PC-3 (cell line): ENCODE measurements around the gene ZNF80. TPM values are rescaled to one million over a fixed set of nuclear protein-coding genes. Genes with fewer than 3 reads are reported as not detected.

Experiments used
- ATAC-seq: fragments of 200-7000 bp; cut with Tn5 transposase; 2 replicates; pipeline ENCODE4 v1.9.1; 2020; ENCODE audit warnings: mild to moderate bottlenecking, moderate library complexity
- BruUV-seq: library from RNA; stranded (reverse); fragments of 400-500 nt; replicated peaks from 2 replicates; lab custom pipeline; 2021; lab: Mats Ljungman, UMichigan
- CTCF ChIA-PET: fragments of 300-600 bp; sonication (Branson Sonifier 250); formaldehyde crosslinking; loops from one replicate; lab custom pipeline; 2022; ENCODE audit warnings: antibody characterized with exemption; lab: Charles Lee
- POLR2A ChIA-PET: fragments of 300-600 bp; sonication (Branson Sonifier 250); formaldehyde crosslinking; loops from one replicate; lab custom pipeline; 2022; ENCODE audit warnings: antibody characterized with exemption; ENCODE audit not compliant: unreplicated experiment; lab: Charles Lee
- DNase-seq: peaks from one replicate; pipeline ENCODE4 v3.0.0-alpha.2; 2015
- H2AFZ ChIP-seq: fragments of 300-600 bp; sonication (generic); 2 replicates; pipeline ENCODE4 v1.6.0; 2016; ENCODE audit warnings: antibody characterized with exemption, low read length
- H3F3A ChIP-seq: fragments of 300-600 bp; sonication (generic); one replicate; pipeline ENCODE4 v1.6.0; 2017; ENCODE audit warnings: antibody characterized with exemption, low read length, control low read depth, mild to moderate bottlenecking; ENCODE audit not compliant: unreplicated experiment
- H3K27ac ChIP-seq: fragments of 300-600 bp; sonication (generic); 2 replicates; pipeline ENCODE4 v1.5.1; 2016; ENCODE audit warnings: mild to moderate bottlenecking, low read length
- H3K27me3 ChIP-seq: fragments of 300-600 bp; sonication (generic); 2 replicates; pipeline ENCODE4 v1.6.1; 2016; ENCODE audit warnings: low read length, mixed read lengths
- H3K36me3 ChIP-seq: fragments of 300-600 bp; sonication (generic); 2 replicates; pipeline ENCODE4 v1.6.1; 2016; ENCODE audit warnings: low read depth, mixed run types, low read length, mixed read lengths
- H3K4me1 ChIP-seq: fragments of 300-600 bp; sonication (generic); 2 replicates; pipeline ENCODE4 v1.5.1; 2016; ENCODE audit warnings: low read length; ENCODE audit not compliant: insufficient read depth
- H3K4me2 ChIP-seq: fragments of 300-600 bp; sonication (generic); 2 replicates; pipeline ENCODE4 v1.6.0; 2016; ENCODE audit warnings: low read length
- H3K4me3 ChIP-seq: fragments of 300-600 bp; sonication (generic); 2 replicates; pipeline ENCODE4 v1.5.1; 2016; ENCODE audit warnings: mild to moderate bottlenecking, low read length, mixed read lengths
- H3K79me2 ChIP-seq: fragments of 300-600 bp; sonication (generic); 2 replicates; pipeline ENCODE4 v1.6.1; 2017; ENCODE audit warnings: low read length, mixed read lengths
- H3K9ac ChIP-seq: fragments of 300-600 bp; sonication (generic); 2 replicates; pipeline ENCODE4 v1.6.0; 2016; ENCODE audit warnings: mild to moderate bottlenecking, low read length
- H3K9me2 ChIP-seq: fragments of 300-600 bp; sonication (generic); replicated peaks from 2 replicates; pipeline ENCODE4 v1.6.1; 2016; ENCODE audit warnings: mixed run types, low read length, mixed read lengths
- H3K9me3 ChIP-seq: fragments of 300-600 bp; sonication (generic); 2 replicates; pipeline ENCODE4 v1.6.1; 2016; ENCODE audit warnings: low read length, mixed read lengths
- H4K20me1 ChIP-seq: fragments of 300-600 bp; sonication (generic); 2 replicates; pipeline ENCODE4 v1.6.1; 2016; ENCODE audit warnings: low read length, mixed read lengths
- CTCF ChIP-seq: fragments of 300-600 bp; sonication (generic); conservative IDR thresholded peaks from 2 replicates; pipeline ENCODE4 v1.5.1; 2017; ENCODE audit warnings: antibody characterized with exemption, low read depth, mild to moderate bottlenecking, low read length
- EZH2 ChIP-seq: fragments of 300-600 bp; sonication (generic); IDR thresholded peaks from one replicate; pipeline ENCODE4 v1.6.1; 2017; ENCODE audit warnings: antibody characterized with exemption, mild to moderate bottlenecking, low read length; ENCODE audit not compliant: unreplicated experiment
- EZH2phosphoT487 ChIP-seq: fragments of 300-600 bp; sonication (generic); IDR thresholded peaks from 2 replicates; pipeline ENCODE4 v1.6.1; 2018; ENCODE audit warnings: mild to moderate bottlenecking, antibody characterized with exemption, low read length, borderline replicate concordance
- intact Hi-C: fragments of 100-400 bp; cut with micrococcal nuclease; formaldehyde crosslinking; loops from 2 replicates; pipeline ENCODE4 v1.9.0; 2023
- total RNA-seq: library from RNA; depleted of rRNA; stranded (reverse); fragments of >200 nt; gene quantifications from 2 replicates; pipeline ENCODE4 v1.2.3, GENCODE V29; 2014

The ZNF80 gene
- total RNA-seq, 1 experiment from 2014 or later = not detected

- no peak overlapping the region for H3K4me2 ChIP-seq
- no peaks in the 10 kb centered on the region; the same call in 1 of the 2 replicates for H3K9me2 ChIP-seq
- no peaks in the 10 kb centered on the region for H3K36me3 ChIP-seq
- BruUV-seq = no TSS peak
- H2AFZ ChIP-seq = no peak overlapping the region
- no peaks in the 10 kb centered on the region for H3K79me2 ChIP-seq
- H4K20me1 ChIP-seq = no peaks in the 10 kb centered on the region
- no peak for ATAC-seq
- H3K9ac ChIP-seq = no peak overlapping the region
- no peak overlapping the region for H3K4me3 ChIP-seq
- H3K27me3 ChIP-seq = peaks cover 11% of the 10 kb centered on the region; the same call in 1 of the 2 replicates
- H3F3A ChIP-seq = no peaks in the 10 kb centered on the region
- no peaks in the 10 kb centered on the region for H3K4me1 ChIP-seq
- POLR2A ChIA-PET = no interaction called here
- TF ChIP-seq EZH2 (no peak), EZH2phosphoT487 (no peak), CTCF (no peak)
- CTCF ChIA-PET = no interaction called here
- no peaks in the 10 kb centered on the region for H3K9me3 ChIP-seq
- no peak for DNase-seq
- intact Hi-C loops = no loop called here
- no peak overlapping the region for H3K27ac ChIP-seq
Observed at GRCh38 chr3:114205541-114205940, 31.8 kb downstream of the ZNF80 start.

GRCh38 chr3:114194750-114195149, 42.6 kb downstream of the ZNF80 start:
- no peaks in the 10 kb centered on the region for H3K9me2 ChIP-seq
- no peak overlapping the region for H3K27ac ChIP-seq
- H3K9me3 ChIP-seq = no peaks in the 10 kb centered on the region
- H3K36me3 ChIP-seq = no peaks in the 10 kb centered on the region
- H2AFZ ChIP-seq = no peak overlapping the region
- ATAC-seq (no peak), DNase-seq (no peak)
- intact Hi-C loops = no loop called here
- H3F3A ChIP-seq = no peaks in the 10 kb centered on the region
- H3K4me2 ChIP-seq = no peak overlapping the region
- H3K9ac ChIP-seq = no peak overlapping the region
- no peak for TF ChIP-seq CTCF
- no peak for TF ChIP-seq EZH2phosphoT487
- TF ChIP-seq EZH2 = no peak
- no TSS peak for BruUV-seq
- H4K20me1 ChIP-seq = no peaks in the 10 kb centered on the region
- H3K79me2 ChIP-seq = no peaks in the 10 kb centered on the region
- peaks cover 15% of the 10 kb centered on the region for H3K27me3 ChIP-seq
- ChIA-PET CTCF (no interaction called here), POLR2A (no interaction called here)
- no peaks in the 10 kb centered on the region for H3K4me1 ChIP-seq
- no peak overlapping the region for H3K4me3 ChIP-seq

- H3K4me2 ChIP-seq = no peak overlapping the region
- intact Hi-C loops = no loop called here
- TF ChIP-seq EZH2phosphoT487 (no peak), EZH2 (no peak), CTCF (no peak)
- H3K27me3 ChIP-seq = peaks cover 15% of the 10 kb centered on the region; the same call in 1 of the 2 replicates
- ATAC-seq = no peak
- H3K27ac ChIP-seq = no peak overlapping the region
- H4K20me1 ChIP-seq = no peaks in the 10 kb centered on the region
- no peak for DNase-seq
- no peak overlapping the region for H3K4me3 ChIP-seq
- no peaks in the 10 kb centered on the region for H3K36me3 ChIP-seq
- no peaks in the 10 kb centered on the region for H3K9me3 ChIP-seq
- no TSS peak for BruUV-seq
- POLR2A ChIA-PET = no interaction called here
- H3K4me1 ChIP-seq = no peaks in the 10 kb centered on the region
- no peaks in the 10 kb centered on the region for H3K9me2 ChIP-seq
- CTCF ChIA-PET = no interaction called here
- no peaks in the 10 kb centered on the region for H3F3A ChIP-seq
- H3K79me2 ChIP-seq = no peaks in the 10 kb centered on the region
- no peak overlapping the region for H3K9ac ChIP-seq
- no peak overlapping the region for H2AFZ ChIP-seq
Observed at GRCh38 chr3:114192136-114192535, 45.2 kb downstream of the ZNF80 start.
